ENCODE measurements around the gene RPL41. TPM values are rescaled to one million over a fixed set of nuclear protein-coding genes. Genes with fewer than 3 reads are reported as not detected.

RPL41 gene
- total and polyA plus RNA-seq, 9 of the 15 experiments (the other 6 are each of a cell fraction or from before 2014, with no cell fraction given): 3,403 to 11,276 (median 5,604) TPM

GRCh38 chr12:56152132-56152755, 35.8 kb downstream of the RPL41 start, which contains the start of gene MYL6B (continued):
- TF ChIP-seq FOXA1 (IDR thresholded peaks at IDR 0.05; ENCODE audit: borderline replicate concordance): no peak
- TF ChIP-seq, protein P1, sequence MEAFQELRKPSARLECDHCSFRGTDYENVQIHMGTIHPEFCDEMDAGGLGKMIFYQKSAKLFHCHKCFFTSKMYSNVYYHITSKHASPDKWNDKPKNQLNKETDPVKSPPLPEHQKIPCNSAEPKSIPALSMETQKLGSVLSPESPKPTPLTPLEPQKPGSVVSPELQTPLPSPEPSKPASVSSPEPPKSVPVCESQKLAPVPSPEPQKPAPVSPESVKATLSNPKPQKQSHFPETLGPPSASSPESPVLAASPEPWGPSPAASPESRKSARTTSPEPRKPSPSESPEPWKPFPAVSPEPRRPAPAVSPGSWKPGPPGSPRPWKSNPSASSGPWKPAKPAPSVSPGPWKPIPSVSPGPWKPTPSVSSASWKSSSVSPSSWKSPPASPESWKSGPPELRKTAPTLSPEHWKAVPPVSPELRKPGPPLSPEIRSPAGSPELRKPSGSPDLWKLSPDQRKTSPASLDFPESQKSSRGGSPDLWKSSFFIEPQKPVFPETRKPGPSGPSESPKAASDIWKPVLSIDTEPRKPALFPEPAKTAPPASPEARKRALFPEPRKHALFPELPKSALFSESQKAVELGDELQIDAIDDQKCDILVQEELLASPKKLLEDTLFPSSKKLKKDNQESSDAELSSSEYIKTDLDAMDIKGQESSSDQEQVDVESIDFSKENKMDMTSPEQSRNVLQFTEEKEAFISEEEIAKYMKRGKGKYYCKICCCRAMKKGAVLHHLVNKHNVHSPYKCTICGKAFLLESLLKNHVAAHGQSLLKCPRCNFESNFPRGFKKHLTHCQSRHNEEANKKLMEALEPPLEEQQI (IDR thresholded peaks at IDR 0.05): no peak
- peak; percentile 79 for TF ChIP-seq CHD2 (IDR thresholded peaks at IDR 0.05; ENCODE audit: low read depth, low read length)
- TF ChIP-seq ZNF584 (CRISPR knock-in tag; IDR thresholded peaks at IDR 0.05; ENCODE audit: low read depth): no peak
- TF ChIP-seq POLR2H (tag; IDR thresholded peaks at IDR 0.05; ENCODE audit: low read depth): peak; percentile 88
- no peak for TF ChIP-seq MECOM (CRISPR knock-in tag; IDR thresholded peaks at IDR 0.05)
- no peak for TF ChIP-seq SAP30 (IDR thresholded peaks at IDR 0.05; ENCODE audit: borderline replicate concordance, insufficient read depth, low read depth, low read length, poor library complexity, severe bottlenecking)
- TF ChIP-seq ZBTB1 (CRISPR knock-in tag; IDR thresholded peaks at IDR 0.05; ENCODE audit: borderline replicate concordance, low read depth): 0 out of 2 replicates have a peak, but pooled peaks have one; percentile 20
- TF ChIP-seq TEAD1 (CRISPR knock-in tag; IDR thresholded peaks at IDR 0.05): peak in 1 of 2 experiments; percentile 9; a peak in 1 of 4 replicates
- TF ChIP-seq HNRNPUL1 (IDR thresholded peaks at IDR 0.05; ENCODE audit: low read length): no peak
- TF ChIP-seq BACH1 (tag; IDR thresholded peaks at IDR 0.05): no peak; the same call in 1 of the 2 replicates
- TF ChIP-seq ZHX1 (conservative IDR thresholded peaks at IDR 0.05; ENCODE audit: low read length): no peak
- no peak for TF ChIP-seq SRSF9 (IDR thresholded peaks at IDR 0.05; ENCODE audit: borderline replicate concordance, low read depth, low read length)
- peak; percentile 48 for TF ChIP-seq PCBP1 (IDR thresholded peaks at IDR 0.05; ENCODE audit: low read depth, low read length, poor library complexity, severe bottlenecking)
- TF ChIP-seq, protein P2, sequence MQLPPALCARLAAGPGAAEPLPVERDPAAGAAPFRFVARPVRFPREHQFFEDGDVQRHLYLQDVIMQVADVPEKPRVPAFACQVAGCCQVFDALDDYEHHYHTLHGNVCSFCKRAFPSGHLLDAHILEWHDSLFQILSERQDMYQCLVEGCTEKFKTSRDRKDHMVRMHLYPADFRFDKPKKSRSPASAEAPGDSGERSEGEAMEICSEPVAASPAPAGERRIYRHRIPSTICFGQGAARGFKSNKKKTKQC (CRISPR knock-in tag; IDR thresholded peaks at IDR 0.05): no peak
- TF ChIP-seq MXI1 (IDR thresholded peaks at IDR 0.05; ENCODE audit: low read depth, low read length): 0 out of 2 replicates have a peak, but pooled peaks have one; percentile 46
- TF ChIP-seq PPARD (CRISPR knock-in tag; IDR thresholded peaks at IDR 0.05): no peak
- TF ChIP-seq, protein P3, sequence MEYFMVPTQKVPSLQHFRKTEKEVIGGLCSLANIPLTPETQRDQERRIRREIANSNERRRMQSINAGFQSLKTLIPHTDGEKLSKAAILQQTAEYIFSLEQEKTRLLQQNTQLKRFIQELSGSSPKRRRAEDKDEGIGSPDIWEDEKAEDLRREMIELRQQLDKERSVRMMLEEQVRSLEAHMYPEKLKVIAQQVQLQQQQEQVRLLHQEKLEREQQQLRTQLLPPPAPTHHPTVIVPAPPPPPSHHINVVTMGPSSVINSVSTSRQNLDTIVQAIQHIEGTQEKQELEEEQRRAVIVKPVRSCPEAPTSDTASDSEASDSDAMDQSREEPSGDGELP (CRISPR knock-in tag; IDR thresholded peaks at IDR 0.05; ENCODE audit: borderline replicate concordance): peak; percentile 70
- TF ChIP-seq DIDO1 (tag; IDR thresholded peaks at IDR 0.05; ENCODE audit: low read depth): no peak

Measured in K562 (cell line).